C4-2B (cell line): ENCODE data around the gene HACD1.

ENCODE experiments used
- ZFX ChIP-seq: fragments of 450-650 bp; IDR thresholded peaks from 2 replicates; pipeline ENCODE4 v1.6.1; 2017
- TF ChIP-seq, protein P1 (sequence below): fragments of 450-650 bp; conservative IDR thresholded peaks from 2 replicates; pipeline ENCODE4 v1.5.1; 2017; ENCODE audit warnings: mild to moderate bottlenecking

DNA sequence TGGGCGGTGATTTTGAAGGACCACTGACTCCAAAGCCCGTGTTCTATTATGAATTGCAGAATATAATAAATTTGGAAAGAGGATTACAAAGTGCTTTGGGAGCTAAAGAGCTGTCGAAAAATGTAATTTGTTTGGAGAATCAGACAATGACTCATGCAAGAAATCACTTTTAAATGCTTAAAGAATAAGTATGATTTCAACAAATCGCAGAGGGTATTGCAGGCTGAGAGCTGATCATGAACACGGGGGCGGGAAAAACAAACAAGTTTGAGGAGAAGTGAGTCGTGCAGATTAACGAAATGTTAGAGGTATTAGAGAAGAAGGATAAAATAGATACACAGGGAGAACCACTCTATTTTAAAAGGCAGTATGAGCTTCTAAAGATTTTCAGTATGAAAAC lies 4.9 kb upstream of the HACD1 start:
- TF ChIP-seq, protein P1, sequence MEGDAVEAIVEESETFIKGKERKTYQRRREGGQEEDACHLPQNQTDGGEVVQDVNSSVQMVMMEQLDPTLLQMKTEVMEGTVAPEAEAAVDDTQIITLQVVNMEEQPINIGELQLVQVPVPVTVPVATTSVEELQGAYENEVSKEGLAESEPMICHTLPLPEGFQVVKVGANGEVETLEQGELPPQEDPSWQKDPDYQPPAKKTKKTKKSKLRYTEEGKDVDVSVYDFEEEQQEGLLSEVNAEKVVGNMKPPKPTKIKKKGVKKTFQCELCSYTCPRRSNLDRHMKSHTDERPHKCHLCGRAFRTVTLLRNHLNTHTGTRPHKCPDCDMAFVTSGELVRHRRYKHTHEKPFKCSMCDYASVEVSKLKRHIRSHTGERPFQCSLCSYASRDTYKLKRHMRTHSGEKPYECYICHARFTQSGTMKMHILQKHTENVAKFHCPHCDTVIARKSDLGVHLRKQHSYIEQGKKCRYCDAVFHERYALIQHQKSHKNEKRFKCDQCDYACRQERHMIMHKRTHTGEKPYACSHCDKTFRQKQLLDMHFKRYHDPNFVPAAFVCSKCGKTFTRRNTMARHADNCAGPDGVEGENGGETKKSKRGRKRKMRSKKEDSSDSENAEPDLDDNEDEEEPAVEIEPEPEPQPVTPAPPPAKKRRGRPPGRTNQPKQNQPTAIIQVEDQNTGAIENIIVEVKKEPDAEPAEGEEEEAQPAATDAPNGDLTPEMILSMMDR = no peak
- TF ChIP-seq ZFX = no peak
